Dendritic cell treated with granulocyte-macrophage colony-stimulating factor and Interleukin-4, amounts not matched to agents 40 ng/mL and 50 ng/mL, for 4 days (primary cell): ENCODE measurements around the gene DLGAP3.

ENCODE experiments used
- H3K27ac Mint-ChIP-seq: one replicate; pipeline ENCODE4 v1.8.0; 2022; ENCODE audit warnings: mild to moderate bottlenecking, mixed read lengths
- H3K27me3 Mint-ChIP-seq: one replicate; pipeline ENCODE4 v1.8.0; 2022; ENCODE audit warnings: mild to moderate bottlenecking, mixed read lengths
- H3K36me3 Mint-ChIP-seq: one replicate; pipeline ENCODE4 v1.8.0; 2022; ENCODE audit warnings: low read depth, mixed read lengths
- H3K4me1 Mint-ChIP-seq: one replicate; pipeline ENCODE4 v1.8.0; 2022; ENCODE audit warnings: low read depth, mixed read lengths
- H3K4me3 Mint-ChIP-seq: one replicate; pipeline ENCODE4 v1.8.0; 2022; ENCODE audit warnings: mild to moderate bottlenecking, moderate library complexity, mixed read lengths
- H3K9me3 Mint-ChIP-seq: one replicate; pipeline ENCODE4 v1.8.0; 2022; ENCODE audit warnings: mixed read lengths
- intact Hi-C: fragments of 100-400 bp; cut with micrococcal nuclease; formaldehyde crosslinking; loops from one replicate; pipeline ENCODE4 v1.15.0; 2022

Gene DLGAP3

GRCh38 chr1:34905098-34905459 is 24.4 kb downstream of the DLGAP3 start:
- Mint-ChIP-seq H3K4me3 (no peak overlapping the region), H3K4me1 (no peaks in the 10 kb centered on the region), H3K36me3 (no peaks in the 10 kb centered on the region), H3K9me3 (no peaks in the 10 kb centered on the region), H3K27me3 (peaks cover 22% of the 10 kb centered on the region), H3K27ac (no peak overlapping the region)
- intact Hi-C loops = no loop called here

DNA sequence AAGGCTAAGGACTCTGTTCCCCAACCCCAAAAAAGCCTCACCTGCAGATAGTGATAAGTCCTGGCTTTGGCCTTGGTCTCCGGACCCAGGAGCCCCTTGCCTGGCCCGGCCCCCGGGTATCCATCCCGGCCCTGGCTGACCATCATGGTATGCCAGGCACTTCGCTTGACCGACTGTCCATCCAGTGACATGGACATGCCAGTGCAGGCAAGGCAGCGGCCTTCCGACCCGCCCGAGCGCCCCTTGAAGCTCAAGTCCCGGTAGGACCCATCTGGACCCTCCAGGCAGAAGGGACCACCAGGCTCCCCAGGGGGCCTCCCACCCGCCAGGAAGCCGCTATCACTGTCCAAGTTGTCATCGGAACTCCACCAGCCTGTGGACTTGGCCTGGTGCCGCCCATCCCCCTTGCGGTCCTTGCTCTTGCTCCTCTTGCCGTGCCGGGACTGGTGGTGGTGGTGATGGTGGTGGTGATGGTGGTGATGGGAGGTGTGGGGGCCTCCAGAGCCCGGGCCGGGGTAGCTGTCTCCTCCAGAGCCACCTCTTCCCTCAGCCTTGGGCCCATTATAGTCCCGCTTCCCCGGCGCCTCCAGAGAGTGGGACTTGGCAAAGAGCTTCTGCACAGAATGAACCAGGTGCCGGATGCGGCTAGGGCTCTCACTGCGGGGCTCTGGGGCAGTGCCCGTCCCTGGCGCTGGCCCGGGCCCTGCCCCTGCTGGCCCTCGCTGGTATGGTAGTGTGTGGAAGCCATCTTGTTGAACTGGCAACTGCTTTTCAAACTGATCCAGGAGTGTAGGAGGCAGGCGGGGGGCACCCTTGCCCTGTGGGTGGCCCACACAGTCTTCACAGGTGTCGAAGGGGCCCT is 25.0 kb downstream of the DLGAP3 start:
- no peaks in the 10 kb centered on the region for H3K9me3 Mint-ChIP-seq

GRCh38 chr1:34901919-34902318 is 27.5 kb downstream of the DLGAP3 start:
- H3K9me3 Mint-ChIP-seq = no peaks in the 10 kb centered on the region
- intact Hi-C loops = no loop called here
- no peaks in the 10 kb centered on the region for H3K36me3 Mint-ChIP-seq
- H3K27ac Mint-ChIP-seq = no peak overlapping the region
- H3K4me1 Mint-ChIP-seq = no peaks in the 10 kb centered on the region
- H3K4me3 Mint-ChIP-seq = no peak overlapping the region
- H3K27me3 Mint-ChIP-seq = peaks cover 18% of the 10 kb centered on the region

More for the DNA sequence above, 25.0 kb downstream of the DLGAP3 start:
- H3K27me3 Mint-ChIP-seq = peaks cover 22% of the 10 kb centered on the region
- H3K4me3 Mint-ChIP-seq = no peak overlapping the region
- no peaks in the 10 kb centered on the region for H3K36me3 Mint-ChIP-seq
- H3K4me1 Mint-ChIP-seq = no peaks in the 10 kb centered on the region
- intact Hi-C loops = no loop called here
- H3K27ac Mint-ChIP-seq = no peak overlapping the region

DNA sequence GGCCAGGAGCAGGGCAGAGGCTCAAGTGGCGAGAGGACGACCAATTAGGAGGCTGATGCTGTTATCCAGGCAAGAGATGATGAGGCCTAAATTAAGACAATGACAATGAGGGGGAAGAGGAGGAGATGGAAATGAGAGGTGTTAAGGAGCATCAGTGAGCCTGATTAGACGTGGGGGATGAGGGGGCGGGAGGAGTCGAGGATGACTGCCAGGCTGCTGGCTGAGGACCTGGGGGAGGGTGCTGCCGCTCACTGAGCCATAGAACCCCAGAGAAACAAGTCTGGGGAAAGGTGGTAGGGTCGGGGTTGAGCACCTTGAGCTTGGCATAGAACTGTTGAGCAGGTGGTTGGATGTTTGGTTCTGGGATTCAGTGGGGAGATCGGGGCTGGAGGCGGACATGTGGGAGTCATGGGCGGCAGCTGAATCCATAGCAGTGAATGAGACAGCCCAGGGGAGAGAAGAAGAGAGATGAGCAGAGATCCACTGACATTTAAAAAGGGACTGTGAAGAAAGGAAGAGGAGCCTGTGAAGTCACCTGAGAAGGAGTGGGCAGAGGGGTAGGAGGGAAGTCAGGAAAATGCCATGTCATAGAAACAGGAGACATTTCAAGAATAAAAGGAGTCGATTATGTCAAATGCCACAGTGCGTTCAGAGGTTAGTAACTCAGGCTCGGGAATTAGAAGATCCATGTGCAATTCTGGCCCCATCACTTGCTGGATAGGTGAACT is 28.5 kb downstream of the DLGAP3 start:
- intact Hi-C loops = no loop called here
- Mint-ChIP-seq H3K4me1 (no peaks in the 10 kb centered on the region), H3K27ac (no peak overlapping the region), H3K4me3 (no peak overlapping the region), H3K27me3 (peaks cover 18% of the 10 kb centered on the region), H3K36me3 (no peaks in the 10 kb centered on the region), H3K9me3 (no peaks in the 10 kb centered on the region)

DNA sequence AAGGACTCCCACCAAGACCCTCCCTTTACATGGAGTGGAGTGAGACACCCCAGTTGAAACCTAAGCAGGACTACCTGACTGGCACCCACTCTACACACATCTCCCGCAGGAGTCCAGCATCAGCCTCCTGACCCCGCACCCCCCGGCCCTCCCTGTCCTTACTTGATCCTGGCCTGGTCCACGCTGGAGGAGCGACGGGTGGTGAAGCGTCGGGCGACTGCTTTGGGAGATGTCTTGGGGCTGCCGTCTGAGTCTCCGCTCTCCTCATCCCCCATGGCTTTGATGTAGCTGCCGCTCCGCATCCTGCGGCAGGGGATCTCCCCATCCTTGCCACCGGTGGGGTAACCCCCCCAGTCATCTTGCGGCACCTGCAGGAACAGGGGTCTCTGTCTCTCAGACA is 29.5 kb downstream of the DLGAP3 start:
- Mint-ChIP-seq H3K27me3 (peaks cover 18% of the 10 kb centered on the region), H3K36me3 (no peaks in the 10 kb centered on the region), H3K4me1 (no peaks in the 10 kb centered on the region), H3K9me3 (no peaks in the 10 kb centered on the region), H3K4me3 (no peak overlapping the region), H3K27ac (no peak overlapping the region)
- intact Hi-C loops = no loop called here

GRCh38 chr1:34899471-34899870 is 30.0 kb downstream of the DLGAP3 start:
- Mint-ChIP-seq H3K27me3 (peaks cover 18% of the 10 kb centered on the region), H3K27ac (no peak overlapping the region), H3K4me1 (no peaks in the 10 kb centered on the region), H3K36me3 (no peaks in the 10 kb centered on the region), H3K9me3 (no peaks in the 10 kb centered on the region), H3K4me3 (no peak overlapping the region)
- intact Hi-C loops = no loop called here

GRCh38 chr1:34898330-34898761 is 31.1 kb downstream of the DLGAP3 start:
- H3K9me3 Mint-ChIP-seq = no peaks in the 10 kb centered on the region
- H3K4me1 Mint-ChIP-seq = no peaks in the 10 kb centered on the region
- peaks cover 21% of the 10 kb centered on the region for H3K27me3 Mint-ChIP-seq
- no peak overlapping the region for H3K27ac Mint-ChIP-seq
- no peaks in the 10 kb centered on the region for H3K36me3 Mint-ChIP-seq
- intact Hi-C loops = no loop called here
- H3K4me3 Mint-ChIP-seq = no peak overlapping the region

DNA sequence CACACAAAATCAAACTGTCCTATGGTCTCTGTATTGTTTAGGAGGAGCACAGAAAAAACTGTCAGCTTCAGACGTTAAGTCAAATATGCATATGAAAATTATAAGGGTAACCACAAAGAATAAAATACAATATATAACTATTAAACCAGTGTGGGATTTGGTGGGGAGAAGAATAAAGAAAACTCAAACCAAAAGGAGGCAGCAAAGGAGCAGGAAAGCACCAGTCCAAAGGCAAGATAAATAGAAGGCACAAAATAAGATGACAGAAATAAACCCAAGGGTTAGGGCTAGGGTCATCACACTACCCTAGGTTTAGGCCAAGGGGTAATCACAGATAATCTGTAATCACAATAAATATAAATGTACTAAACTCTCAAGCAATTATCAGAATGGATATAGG is 32.8 kb downstream of the DLGAP3 start:
- Mint-ChIP-seq H3K9me3 (peaks cover 11% of the 10 kb centered on the region), H3K4me1 (no peaks in the 10 kb centered on the region), H3K27me3 (peaks cover 15% of the 10 kb centered on the region), H3K27ac (no peak overlapping the region), H3K36me3 (no peaks in the 10 kb centered on the region), H3K4me3 (no peak overlapping the region)
- intact Hi-C loops = no loop called here

DNA sequence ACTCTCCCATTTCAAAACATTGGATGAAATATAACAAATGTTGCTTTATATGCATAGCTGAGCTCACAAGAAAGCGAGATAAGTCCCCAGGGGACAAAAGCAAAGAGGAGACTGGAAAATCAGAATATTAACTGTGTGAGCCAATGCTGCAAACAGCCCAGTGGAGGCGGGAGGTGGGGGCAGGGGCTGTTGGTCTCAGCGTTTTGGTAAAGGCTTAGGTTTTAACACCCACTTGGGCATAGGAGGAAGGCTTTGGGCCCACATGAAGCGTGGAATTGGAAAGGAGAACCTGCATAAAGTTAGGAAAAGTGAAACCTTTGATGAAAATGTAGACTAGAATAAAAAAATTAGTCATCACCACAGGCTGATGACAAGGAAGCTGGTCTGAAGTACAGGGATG is 39.7 kb downstream of the DLGAP3 start:
- Mint-ChIP-seq H3K4me1 (peaks cover 14% of the 10 kb centered on the region), H3K36me3 (no peaks in the 10 kb centered on the region), H3K4me3 (no peak overlapping the region), H3K9me3 (peaks cover 12% of the 10 kb centered on the region), H3K27ac (no peak overlapping the region), H3K27me3 (peaks cover 59% of the 10 kb centered on the region)
- intact Hi-C loops = no loop called here

GRCh38 chr1:34887593-34887992 is 41.9 kb downstream of the DLGAP3 start:
- no peak overlapping the region for H3K27ac Mint-ChIP-seq
- H3K27me3 Mint-ChIP-seq = peaks cover 77% of the 10 kb centered on the region
- H3K9me3 Mint-ChIP-seq = peaks cover 11% of the 10 kb centered on the region
- no peak overlapping the region for H3K4me3 Mint-ChIP-seq
- H3K4me1 Mint-ChIP-seq = peaks cover 14% of the 10 kb centered on the region
- intact Hi-C loops = no loop called here
- no peaks in the 10 kb centered on the region for H3K36me3 Mint-ChIP-seq

DNA sequence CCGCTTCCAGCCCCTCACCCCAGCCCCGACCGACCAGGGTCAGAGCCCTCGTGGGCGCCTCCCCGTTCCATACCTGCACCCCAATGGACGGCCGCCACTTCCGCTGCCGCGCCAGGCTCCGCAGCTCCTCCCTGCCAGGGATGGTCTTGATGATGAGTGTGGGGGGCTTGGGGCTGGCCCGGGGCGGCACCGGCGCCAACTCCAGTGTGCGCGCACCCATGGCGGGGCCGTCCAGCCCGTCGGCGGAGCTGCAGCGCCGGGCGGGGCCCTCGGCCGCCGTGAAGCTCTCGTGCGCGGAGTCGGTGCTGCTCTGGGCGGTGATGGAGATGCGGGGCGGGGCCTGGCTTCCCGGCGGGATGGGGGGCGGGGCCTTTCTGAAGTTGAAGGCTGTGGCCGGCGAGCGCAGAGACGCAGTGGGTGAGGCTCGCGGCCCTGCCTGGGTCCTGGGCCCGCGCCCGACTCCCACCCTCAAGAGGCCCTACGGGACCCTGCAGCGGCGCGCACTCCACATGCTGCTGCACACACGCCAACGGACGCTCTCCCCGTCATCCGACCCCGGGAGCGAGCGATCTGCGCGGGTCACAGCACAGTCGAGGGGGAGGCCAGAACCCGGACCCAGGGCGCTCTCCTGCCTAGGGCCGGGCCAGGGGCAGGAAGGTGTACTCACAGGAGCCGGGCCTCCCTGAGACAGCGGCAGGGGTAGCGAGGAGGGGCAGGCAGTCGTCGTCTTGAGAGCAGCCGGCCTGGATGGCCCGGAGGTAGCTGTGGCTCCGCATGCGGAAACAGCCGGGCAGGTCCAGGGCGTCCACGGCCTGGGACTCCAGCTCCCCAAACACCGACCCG is 43.8 kb downstream of the DLGAP3 start:
- intact Hi-C loops = no loop called here
- Mint-ChIP-seq H3K27me3 (peaks cover 82% of the 10 kb centered on the region), H3K36me3 (no peaks in the 10 kb centered on the region), H3K4me3 (peak overlapping the region; percentile 60), H3K27ac (no peak overlapping the region), H3K4me1 (peaks cover 14% of the 10 kb centered on the region), H3K9me3 (no peaks in the 10 kb centered on the region)

DNA sequence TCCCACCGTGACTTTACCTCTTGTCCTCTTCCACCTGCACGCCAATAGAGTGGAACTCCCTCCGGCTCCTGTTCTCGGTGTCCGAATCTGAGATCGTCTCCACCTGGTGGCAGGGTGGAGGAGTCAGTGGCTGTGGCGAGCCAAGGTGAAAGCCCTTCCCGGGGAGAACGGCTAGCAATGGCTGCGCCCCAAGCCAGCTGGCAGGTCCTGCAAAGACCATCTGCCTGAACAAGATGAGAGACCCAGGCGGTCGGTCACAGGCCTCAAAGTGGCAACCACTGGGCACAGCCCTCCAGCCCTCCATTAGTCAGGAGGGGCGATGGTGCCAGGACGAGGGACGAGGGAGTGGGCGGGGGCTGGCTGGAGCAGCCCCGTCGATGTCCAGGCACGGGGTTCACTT is 44.5 kb downstream of the DLGAP3 start:
- Mint-ChIP-seq H3K4me1 (peaks cover 14% of the 10 kb centered on the region), H3K27me3 (peaks cover 82% of the 10 kb centered on the region), H3K27ac (no peak overlapping the region)

DNA sequence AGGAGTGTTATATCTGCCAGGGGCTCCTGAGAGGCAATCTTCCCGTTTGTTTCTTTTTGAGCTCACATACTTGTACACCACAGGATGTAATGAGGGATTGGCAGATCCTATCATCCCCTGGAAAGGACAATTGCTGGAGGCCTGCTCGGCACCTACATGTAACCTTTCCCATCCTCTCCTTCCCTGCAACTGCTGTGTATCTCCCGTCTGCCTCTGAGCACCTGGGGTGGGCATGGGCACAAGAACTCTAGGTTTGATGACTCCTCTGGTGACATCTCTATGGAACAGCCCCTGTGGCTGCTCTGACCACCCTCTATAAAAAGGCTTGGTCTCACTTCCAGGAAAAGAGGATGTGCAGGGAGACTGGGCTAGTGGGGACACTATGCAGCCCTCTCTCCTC is 44.9 kb downstream of the DLGAP3 start:
- H3K4me3 Mint-ChIP-seq = no peak overlapping the region
- peaks cover 14% of the 10 kb centered on the region for H3K4me1 Mint-ChIP-seq
- H3K9me3 Mint-ChIP-seq = no peaks in the 10 kb centered on the region
- intact Hi-C loops = no loop called here
- no peaks in the 10 kb centered on the region for H3K36me3 Mint-ChIP-seq
- peaks cover 78% of the 10 kb centered on the region for H3K27me3 Mint-ChIP-seq
- no peak overlapping the region for H3K27ac Mint-ChIP-seq

More for the DNA sequence above, 44.5 kb downstream of the DLGAP3 start:
- Mint-ChIP-seq H3K4me3 (peak overlapping the region; percentile 14), H3K36me3 (no peaks in the 10 kb centered on the region), H3K9me3 (no peaks in the 10 kb centered on the region)
- intact Hi-C loops = no loop called here

DNA sequence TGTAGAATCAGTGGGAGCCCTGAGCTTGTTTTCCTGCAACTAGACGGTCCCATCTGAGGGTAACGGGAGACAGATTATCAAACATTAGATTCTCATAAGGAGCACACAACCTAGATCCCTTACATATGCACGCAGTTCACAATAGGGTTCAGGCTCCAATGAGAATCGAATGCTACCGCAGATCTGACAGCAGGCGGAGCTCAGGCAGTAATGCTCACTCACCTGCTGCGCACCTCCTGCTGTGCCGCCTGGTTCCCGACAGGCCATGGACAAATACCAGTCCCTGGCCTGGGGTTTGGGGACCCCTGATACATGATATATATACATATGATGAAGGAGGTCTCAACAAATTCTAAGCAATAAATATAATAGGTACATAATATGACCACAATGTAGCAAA is 50.2 kb downstream of the DLGAP3 start:
- H3K9me3 Mint-ChIP-seq = no peaks in the 10 kb centered on the region
- peaks cover 61% of the 10 kb centered on the region for H3K27me3 Mint-ChIP-seq
- H3K4me1 Mint-ChIP-seq = no peaks in the 10 kb centered on the region
- intact Hi-C loops = no loop called here
- H3K4me3 Mint-ChIP-seq = no peak overlapping the region
- no peak overlapping the region for H3K27ac Mint-ChIP-seq
- no peaks in the 10 kb centered on the region for H3K36me3 Mint-ChIP-seq
